NCI-H187 (cell line): ENCODE data around the gene PRMT9.

Experiments used
- DNase-seq, 2 experiments: peaks; one replicate each; lab custom pipeline; 2025; lab: John Stamatoyannopoulos, UW

The PRMT9 gene

DNA sequence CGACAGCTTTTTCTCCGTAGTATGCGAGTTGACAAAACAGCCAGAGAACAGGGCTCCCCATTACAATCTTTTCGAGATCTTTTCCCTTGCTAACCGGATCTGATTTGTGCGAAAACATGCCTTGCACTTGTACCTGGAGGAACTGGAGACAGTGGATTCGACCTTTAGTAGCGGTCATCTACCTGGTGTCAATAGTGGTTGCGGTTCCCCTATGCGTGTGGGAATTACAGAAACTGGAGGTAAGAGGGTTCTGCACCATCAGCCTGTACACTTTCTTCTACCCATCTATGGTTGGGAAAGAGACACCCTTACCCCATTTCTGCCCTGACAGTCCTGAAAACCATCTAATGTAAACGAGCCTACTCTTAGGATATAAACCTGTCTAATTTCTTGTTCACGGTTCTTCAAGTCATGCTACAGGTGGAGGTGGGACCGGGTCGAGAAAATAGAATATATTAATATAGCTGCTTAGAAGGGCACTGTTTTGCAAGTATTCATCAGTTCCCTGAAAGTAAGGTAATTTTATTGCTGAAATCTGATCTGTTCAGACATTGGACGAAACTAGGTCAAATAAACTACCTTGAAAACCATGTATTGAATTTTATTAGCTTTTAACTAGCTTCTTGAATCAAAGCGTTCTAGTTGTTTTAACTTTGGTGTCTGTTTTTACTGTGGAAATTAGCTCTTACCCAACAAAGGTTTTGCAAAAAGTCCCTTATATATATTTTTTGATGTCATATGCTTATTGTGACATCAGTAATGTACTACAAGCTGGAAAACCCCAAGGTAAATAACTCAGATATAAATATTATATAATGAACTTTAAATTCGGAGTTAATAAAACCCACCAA, 65.9 kb downstream of the PRMT9 start:
- DNase-seq: no peak

DNA sequence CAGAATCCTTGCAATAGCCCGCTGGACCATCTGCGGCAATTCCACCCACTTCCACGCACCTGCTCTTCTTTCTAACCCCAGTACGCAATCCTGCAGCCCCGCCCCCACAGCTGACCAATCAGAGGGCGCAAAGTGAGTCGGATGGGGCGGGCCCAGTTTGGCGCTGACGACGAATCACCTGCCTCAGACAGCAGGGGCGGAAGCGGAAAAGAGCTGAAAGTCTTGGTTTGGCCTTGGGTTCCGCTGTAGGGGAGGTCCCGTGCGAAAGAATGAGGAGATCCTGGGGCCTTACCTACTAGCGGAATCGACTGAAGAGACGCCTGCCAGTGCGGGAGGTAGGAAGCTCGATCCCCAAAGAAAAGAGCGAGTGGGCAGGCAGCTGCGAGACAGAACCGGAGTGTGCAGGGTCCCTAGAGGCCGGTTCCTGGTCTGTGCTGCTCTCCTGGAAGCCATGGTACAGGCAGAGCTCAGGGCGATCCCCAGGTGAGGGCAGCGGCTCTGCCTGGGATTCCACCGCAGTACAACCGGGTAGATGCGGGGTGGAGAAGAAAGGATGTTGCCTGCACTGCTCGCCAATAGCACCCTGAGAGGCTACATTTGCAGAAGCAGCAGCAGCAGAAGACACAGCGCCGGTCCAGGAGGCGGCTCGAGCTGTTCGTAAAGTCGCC, 66.7 kb downstream of the PRMT9 start, which contains the start of gene TMEM184C:
TSS of gene TMEM184C (plus strand) at position 225 of the 668 bp plus-strand sequence. CDS start 560 bp downstream, outside the sequence.
- peak; percentile 61 to 90 for DNase-seq

DNA sequence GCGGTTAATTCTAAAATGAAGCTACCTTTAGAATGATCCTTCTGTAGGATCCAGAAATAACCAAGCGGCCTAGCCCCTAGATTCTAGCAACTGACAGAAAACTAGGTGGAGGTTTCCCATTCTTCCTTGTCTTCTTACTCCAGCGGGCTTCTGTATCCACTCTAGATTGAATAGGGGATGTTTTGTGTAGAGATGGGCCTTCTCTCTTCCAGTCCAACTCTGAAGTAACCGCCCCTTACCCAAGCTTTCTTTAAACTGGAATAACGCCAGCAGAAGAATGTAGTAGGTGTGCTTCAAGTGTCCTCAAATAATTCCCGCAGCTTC, 67.2 kb downstream of the PRMT9 start:
- no peak for DNase-seq

DNA sequence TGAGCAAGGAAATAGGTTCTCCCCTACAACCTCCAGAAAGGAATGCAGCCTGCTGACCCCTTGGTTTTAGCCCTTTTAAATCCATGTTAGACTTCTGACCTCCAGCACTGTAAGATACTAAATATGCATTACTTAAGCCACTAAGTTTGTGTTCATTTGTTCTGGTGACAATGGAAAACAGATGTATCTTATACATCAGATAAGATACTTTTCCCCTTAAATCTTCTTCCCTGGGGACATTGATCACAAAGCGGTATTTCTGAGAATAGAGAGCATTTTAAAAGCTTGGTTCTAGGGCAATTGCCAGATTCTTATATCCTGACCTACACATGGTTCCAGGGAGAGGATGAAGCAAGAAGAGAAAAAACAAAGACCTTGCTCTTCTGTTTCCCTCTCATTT, 73.3 kb downstream of the PRMT9 start:
- DNase-seq: no peak

DNA sequence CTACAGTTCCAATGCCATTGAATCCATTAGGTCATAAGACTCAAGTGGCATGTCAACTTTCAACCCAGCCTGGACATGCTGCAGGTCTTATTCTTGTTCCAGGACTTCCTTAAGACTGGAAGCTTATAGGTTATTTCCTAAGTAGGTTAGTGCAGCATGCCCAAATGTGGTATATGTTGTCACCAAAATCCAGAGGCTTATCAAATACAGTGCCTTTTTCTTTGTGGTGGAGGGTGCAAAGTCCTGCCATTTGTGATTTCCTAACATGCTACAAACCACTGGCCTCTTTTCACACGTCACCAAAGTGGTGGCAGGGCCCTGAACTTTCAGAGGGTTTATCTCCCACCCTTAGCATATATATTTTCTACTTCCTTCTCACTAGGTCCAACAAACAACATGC, 76.5 kb downstream of the PRMT9 start:
- DNase-seq: no peak

DNA sequence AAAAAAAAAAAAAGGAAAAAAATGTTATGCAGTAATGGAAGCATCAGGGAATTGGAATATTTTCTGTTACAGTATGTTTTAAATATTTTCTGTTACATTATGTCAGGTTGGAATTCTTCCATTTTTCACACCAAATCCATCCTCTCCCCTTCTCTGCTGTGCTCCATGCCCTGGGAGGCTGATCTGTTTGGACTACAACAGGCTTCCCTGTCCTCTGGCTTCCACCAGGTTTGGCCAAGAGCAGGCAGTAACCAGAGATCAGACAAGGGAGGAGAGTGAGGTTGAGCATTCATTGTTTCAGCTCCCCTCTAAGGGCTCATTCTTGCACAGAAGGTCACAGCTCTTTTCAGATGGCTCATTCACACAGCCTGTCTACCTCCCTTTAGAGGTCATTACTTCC, 78.5 kb downstream of the PRMT9 start:
- no peak for DNase-seq

DNA sequence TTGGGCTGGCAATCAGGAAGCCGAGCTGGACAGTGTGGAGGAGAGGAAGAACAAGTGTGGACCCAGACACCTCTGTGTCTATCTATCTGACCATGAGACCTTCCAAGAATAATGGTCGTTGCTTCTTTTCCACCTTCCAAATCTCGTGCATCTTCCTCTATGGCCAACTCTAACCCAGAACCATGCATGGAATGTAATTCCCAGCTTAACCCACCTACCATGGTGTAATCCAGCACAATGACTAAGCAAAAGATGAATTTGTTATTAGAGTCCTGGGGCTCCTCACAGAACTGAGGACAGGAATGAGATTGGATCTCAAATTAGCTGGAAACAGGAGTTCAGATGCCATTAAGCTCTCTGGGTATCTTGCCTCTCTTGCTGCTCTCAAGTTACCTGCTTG, 84.2 kb downstream of the PRMT9 start:
- DNase-seq: no peak

DNA sequence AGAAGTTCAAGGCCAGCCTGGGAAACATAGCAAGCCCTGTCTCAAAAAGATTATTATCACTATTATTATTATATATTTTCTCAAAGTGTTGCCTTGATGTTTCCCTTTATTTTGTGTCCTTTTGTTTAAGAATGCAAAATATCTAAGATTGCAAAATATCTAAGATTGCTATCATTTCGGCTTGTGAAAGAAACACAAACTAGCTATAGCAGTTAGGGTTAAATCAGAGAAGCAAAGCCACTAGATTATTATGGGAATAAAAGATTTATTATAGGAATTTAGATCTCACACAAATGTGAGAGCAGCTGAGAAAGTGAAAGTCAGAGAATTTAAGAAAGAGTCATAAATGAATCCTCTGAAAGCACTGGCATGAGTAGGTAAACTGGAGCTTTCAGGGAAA, 84.8 kb downstream of the PRMT9 start:
- DNase-seq: no peak

DNA sequence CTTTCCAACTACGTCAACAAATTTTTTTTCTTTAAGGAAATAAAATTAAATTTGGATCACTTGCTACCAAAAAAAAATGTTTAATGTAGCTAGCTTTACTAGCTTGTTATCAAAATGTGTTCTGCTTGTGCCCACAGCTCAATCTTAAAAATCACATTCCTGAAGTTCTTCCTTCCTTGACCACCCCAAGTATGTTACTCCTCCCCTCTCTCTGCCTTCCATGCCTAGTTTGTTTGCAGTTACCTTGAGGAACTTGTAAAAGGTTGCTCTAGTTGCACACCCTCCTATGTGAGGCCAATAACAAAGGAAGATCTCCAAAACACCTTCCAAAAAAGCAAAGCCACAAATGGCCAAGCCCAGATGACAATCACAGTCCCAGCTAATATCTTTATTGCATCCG, 86.4 kb downstream of the PRMT9 start:
- DNase-seq: no peak

DNA sequence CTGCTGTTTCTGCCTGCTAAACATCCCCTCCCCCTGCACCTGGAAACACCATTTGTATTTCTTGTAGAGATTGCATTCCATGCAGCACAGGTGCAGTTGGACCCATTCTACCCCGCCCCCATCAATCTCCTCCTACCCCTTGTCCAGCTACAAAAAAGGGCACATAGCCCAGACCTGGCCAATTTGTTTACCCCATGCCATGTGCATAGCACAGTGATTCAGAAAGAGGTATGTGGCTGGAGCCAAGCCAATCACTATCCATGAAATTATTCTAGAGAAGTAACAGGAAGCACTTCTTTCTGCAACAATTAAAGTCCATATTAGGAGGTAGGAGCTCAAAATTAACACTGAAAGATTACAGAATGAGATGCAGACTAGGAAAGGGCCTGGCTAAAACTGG, 87.0 kb downstream of the PRMT9 start:
- DNase-seq: no peak

DNA sequence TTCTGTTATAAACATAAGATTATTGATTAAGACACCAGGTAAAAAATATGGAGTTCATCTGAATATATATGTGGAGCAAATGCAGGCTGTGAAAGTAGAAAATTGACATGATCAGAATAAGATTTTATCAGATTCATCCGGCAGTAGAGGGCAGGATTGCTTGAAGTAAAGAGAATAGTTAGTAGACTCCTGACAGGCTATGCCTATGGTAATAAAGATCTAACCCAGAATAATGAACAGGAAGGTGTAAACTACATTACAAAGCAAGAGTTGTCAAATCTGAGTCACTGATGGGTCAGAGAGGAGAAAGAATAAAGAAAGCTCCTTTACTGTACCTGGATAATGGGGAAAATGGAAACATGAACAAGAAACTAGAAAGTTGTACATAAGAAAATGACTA, 87.6 kb downstream of the PRMT9 start:
- DNase-seq: no peak

DNA sequence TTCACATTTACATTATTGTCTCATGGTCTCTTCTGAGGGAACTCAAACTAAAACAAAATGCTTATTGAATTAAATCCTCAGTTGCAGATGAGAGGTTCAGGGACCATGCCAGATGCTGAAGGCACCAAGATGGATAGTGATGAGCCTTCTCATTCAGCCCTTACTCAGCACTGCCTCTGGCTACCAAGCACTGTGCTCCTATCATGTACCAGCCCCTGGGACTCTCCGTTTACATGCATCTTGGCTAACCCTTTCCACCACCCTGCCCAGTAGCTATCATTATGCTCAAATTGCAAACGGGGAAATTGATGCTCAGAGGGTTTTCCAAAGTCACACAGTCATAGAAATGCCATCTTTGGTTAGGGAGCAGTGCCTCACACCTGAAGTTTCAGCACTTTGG, 89.4 kb downstream of the PRMT9 start:
- DNase-seq: no peak

DNA sequence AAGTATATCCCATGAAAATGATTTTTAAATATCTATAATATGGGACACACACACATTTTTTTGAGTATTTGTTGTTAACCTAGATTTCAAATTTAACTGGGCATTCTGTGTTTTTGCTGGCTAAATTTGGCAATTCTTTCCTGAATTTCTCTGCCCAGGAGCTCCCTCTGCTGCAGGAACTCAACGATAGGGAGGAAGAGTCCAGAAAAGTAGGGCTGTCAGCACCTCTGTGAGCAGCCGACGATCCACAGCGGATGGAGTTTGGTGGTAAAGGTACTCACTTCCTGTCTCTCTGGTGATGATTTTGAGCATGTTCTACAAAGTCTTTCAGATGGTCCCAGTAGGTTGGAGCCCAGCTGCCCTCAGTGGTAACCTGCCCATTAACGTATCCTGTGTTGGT, 89.9 kb downstream of the PRMT9 start:
- DNase-seq: no peak

DNA sequence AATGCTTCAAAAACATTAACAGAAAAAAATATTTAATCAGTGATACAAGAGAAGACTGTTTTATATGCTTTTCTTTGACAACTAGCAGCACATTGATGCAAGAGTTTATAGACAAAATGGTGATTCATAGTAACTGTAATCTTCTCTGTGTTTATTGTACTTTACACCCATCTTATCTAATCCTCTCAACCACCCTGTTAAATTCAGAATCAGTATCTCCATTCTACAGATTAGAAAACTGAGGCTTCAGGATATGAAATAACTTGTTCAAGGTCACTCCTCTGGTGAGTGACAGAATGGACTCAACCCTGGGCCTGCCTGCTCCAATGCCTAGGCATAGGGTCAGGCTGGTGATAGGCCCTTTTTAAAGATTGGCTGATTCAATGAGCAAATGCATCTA, 92.9 kb downstream of the PRMT9 start:
- DNase-seq: no peak

DNA sequence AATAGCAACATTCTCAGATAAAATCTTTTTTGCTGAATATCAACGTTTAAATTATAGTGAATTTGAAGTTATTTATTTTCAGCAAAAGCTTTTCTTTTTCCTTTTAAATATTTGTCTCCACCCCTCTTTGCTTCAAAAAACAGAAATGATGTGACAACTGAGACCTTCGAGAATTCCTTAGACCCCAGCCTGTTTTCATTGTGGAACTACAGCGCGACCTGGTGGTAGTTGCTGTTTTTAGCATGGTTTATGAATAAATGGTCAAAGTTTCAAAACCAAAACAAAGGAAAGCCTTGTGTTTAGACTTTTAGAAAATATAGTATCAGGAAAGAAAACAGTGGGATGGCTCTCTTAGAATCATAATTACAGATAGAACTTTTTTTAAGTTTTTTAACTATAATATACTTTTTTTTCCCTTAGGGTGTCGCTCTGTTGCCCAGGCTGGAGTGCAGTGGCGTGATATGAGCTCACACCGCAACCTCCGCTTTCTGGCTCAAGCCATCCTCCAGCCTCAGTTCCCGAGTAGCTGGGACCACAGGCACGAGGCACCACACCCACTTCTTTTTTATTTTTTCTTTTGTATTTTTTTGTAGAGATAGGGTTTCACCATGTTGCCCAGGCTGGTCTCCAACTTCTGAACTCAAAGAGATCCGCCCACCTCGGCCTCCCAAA, 93.6 kb downstream of the PRMT9 start:
- DNase-seq: peak in 1 of 2 experiments; percentile 0

DNA sequence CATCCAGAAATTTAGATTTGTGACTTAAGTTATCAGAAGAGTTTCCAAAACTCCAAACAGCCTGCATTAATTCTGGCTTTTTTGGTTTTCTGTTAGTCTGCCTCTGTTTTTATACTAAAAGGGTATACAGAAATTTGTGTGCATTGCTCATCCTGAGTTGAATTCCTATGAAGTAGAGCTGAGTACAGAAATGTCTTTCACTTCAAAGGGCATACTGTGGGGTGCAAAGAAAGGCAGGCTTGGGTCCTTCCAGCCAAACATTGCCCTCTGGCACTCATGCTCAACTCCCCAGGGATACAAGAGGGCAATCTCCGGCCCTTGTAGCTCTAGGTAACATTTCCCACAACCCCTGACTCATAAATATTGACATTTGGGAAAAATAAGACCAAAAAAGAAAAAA, 94.4 kb downstream of the PRMT9 start:
- no peak for DNase-seq
